Dermis blood vessel endothelial cell (primary cell): Measurements from ENCODE around the gene TMEM51. TPM values are rescaled to one million over a fixed set of nuclear protein-coding genes. Genes with fewer than 3 reads are reported as not detected.
A peak's percentile ranks its signal among the peaks of the same experiment; 100 is the strongest.

Source experiments
- DNase-seq: peaks from one replicate; pipeline ENCODE4 v3.0.0; 2010
- total RNA-seq: library from RNA; depleted of rRNA; stranded (reverse); fragments of >200 nt; gene quantifications from 2 replicates; pipeline ENCODE4 v1.2.3, GENCODE V29; 2014

The TMEM51 gene, protein sequence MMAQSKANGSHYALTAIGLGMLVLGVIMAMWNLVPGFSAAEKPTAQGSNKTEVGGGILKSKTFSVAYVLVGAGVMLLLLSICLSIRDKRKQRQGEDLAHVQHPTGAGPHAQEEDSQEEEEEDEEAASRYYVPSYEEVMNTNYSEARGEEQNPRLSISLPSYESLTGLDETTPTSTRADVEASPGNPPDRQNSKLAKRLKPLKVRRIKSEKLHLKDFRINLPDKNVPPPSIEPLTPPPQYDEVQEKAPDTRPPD
- 10.0 and 10.2 TPM in 2 replicates for total RNA-seq

DNA sequence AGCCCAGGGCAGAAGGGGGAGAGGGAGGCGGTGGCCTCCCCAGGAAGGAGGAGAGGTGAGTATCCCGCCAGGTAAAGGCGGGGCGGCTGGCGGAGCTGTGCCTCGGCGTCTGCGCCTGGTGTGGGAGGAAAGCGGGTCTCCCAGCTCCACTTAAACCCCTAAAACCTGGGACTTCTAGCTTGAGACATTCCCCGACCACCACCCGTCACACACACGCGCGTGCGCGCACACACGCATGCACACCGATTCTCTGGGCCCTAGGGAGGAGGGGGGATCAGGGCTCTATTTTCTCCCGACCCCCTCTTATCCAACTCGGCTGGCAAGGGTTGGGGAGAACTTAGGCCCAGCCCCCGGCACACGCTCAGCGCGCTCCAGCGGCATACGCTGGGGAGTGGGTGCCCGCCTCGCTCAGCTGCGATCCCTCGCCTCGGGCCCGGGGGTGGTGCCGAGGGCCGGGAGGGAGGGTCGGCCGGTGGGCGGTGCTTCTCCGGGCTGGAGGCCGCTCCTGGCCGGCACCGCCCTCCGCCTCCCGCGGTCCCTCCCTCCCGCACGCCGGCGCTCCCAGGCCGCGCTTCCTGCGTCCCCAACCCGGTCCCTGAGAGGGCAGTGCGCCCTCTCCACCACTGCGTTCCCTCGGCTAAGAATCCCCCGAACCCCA is at the start of gene TMEM51:
Gene TMEM51, plus strand, starts transcription at position 564 of the 658 bp plus-strand sequence. CDS start 61,341 bp downstream, outside the sequence.
- DNase-seq, result peak; percentile 82

DNA sequence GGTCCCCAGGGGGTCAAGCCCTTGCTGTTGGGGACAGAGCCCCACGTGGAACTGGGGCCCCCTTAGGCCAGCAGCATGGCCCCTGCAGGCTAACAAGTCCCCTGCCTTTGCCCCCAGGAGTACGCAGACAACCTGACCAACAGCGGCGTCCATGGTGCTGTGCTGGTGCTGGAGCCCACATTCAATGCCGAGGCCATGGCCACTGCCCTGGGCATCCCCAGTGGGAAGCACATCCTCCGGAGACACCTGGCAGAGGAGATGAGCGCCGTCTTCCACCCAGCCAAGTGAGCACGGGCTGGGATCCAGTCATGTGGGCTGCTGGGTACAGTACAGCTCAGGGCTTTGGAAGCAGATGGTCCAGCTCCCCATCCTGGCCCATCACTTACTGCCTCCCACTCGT is 49.6 kb upstream of the TMEM51 start:
- DNase-seq, result no peak

DNA sequence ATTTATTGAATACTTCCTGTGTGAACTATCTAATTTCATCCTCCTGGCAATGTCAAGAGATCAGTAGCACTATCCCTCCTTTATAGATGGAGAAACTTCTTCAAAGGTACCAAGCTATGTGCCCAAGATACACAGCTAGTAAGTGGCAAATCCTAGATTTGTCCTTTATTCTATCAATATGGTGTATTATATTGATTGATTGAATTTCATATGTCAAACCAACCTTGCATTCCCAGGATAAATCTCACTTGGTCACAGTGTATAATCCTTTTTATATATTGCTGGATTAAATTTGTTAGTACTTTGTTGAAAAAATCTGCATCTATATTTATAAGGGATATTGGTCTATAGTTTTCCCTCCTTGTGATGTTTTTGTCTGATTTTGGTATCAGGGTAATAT is 48.8 kb upstream of the TMEM51 start:
- no peak for DNase-seq

DNA sequence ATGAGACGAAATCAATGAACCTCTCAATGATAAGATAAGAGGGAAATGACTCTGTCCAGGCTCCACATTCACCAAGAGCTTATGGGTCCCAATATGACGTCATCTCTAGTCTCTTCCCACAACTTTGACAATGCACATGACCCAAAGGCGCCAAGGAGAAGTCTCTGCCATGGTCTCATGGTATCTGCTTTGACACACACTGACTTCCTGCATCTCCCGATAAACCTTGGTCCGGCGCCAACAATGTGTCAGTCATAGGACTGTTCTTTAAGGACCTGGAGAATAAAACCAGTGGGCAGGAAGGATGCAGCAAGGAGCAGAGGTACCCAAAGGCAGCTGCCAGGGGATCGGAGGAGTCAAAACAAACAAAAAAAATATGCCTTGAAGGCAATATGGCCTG is 46.9 kb upstream of the TMEM51 start:
- DNase-seq, result peak; percentile 47

DNA sequence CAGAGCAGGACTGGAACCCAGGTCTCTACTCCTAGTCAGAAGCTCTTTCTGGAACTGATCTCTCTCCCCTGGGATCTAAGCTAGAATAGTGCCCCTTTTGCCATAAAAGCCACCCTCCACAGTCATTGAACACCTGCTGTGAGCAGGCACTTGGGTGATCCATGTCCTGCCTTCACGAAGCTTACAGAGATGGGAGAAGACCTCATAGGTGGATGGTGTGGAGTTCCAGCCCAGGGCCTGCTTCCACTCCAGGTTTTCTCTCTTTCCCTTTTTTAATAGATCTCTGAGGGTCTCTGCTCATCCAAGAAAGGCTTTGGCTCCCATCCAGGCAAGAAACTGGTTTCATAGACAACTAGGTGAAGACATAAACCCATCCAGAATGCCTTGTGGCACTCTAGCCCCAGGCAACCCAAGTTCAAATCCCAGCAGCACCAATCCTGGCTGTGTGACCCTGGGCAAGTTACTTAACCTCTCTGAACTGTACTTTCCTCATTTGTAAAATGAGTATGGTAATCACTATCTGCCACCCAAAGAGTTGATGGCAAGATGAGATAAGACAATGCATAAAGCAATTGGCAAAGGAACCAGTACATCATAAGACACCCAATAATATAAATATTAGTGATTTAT is 46.4 kb upstream of the TMEM51 start:
- no peak for DNase-seq

DNA sequence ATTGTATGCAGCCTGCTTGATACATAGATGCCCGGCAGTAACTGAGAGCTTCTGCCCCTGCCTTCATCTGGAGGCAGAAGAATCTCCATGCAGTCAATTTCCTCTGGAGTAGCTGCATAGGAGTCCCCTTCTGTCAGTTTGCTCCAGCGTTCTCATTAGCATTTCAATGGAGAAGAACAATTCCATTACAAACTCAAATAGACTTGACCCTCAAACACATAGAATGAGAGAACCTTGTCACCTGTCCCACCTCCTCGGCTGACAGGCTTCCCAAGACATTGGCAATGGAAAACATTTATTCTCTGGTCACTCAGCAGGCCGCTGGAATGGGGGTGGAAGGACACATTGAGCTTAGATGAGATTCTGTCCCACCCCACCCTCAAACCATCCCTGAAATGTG is 45.6 kb upstream of the TMEM51 start:
- no peak for DNase-seq

DNA sequence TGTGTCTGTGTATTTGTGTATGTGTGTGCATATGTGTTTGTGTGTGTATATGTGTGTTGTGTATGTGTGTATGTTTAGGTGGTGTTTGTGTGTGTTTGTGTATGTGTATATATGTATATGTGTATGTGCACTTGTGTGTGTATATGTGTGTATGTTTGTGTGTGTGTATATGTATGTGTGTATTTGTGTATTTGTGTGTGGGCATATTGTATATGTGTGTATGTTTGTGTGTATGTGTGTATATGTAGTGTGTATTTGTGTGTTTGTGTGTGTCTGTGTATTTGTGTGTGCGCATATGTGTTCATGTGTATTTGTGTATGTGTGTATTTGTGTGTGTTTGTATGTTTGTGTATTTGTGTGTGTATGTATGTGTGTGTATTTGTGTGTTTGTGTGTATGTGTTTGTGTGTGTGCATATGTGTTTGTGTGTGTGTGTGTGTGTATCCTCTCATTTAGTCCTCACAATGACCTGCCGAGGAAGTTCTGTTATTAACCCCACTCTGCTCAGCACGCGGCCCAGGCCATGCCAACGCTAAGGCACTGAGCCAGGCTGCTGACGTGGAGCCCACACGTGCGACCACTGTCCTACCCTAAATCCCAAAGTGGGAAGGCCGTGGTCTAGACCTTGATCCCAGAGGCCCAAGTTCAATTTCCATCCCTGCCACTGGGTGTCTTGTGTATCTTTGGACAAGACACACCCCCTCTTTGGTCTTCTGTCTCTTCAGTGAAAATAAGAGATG is 43.2 kb upstream of the TMEM51 start:
- DNase-seq, result no peak

DNA sequence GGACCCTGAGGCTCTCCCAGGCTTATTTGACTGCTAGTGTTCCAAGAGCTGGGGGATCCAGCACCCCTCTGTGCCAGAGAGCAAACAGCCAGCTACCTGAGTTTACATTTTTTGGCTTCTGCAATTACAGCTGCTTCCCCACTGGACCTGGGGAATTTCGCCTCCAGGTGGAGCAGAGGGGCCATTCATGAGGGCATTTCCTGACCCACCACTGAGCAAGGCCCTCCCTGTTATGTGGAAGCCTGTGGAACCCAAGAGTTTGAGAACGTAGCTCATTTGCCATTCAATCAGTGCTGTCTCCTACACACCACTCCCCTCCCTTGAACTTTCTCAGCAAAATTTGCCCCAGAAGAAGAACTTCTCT is 42.7 kb upstream of the TMEM51 start:
- no peak for DNase-seq

DNA sequence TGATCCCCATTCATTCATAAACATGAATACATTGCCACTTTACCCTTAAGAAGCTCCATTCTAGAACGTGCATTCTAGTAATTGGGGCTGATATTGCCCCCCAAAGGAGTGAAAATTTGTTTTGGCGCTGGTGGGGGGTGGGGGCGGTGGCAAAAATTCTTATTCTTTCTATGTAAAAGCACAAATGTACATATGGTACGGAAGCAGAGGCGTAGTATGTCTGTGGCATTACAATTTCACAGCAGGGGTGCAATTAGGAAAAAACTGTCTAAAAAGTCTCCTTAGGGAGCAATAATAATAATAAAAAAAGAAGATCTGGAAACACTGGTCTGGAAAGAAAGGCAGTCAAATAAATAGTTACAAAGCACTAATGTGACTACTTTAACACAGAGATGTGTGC is 40.4 kb upstream of the TMEM51 start:
- DNase-seq, result no peak

DNA sequence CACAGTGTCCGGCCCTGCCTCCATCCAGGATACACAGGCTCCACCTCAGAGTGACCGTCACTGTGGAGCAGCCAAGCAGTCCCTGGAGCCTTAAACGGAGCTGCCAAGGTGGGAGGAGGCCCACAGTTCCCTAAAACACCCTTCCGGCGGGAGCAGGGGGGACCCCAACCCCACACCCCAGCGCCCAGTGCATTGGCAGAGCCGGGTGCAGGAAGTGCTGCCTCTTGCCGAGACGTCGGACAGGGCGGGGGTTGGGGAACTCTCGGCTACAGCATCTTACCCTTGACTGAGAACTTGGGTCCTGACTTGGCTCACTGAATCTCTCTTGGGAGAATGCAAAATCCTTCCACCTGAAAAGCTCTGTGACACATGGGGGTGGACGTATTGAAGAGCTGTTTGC is 38.7 kb upstream of the TMEM51 start:
- no peak for DNase-seq

DNA sequence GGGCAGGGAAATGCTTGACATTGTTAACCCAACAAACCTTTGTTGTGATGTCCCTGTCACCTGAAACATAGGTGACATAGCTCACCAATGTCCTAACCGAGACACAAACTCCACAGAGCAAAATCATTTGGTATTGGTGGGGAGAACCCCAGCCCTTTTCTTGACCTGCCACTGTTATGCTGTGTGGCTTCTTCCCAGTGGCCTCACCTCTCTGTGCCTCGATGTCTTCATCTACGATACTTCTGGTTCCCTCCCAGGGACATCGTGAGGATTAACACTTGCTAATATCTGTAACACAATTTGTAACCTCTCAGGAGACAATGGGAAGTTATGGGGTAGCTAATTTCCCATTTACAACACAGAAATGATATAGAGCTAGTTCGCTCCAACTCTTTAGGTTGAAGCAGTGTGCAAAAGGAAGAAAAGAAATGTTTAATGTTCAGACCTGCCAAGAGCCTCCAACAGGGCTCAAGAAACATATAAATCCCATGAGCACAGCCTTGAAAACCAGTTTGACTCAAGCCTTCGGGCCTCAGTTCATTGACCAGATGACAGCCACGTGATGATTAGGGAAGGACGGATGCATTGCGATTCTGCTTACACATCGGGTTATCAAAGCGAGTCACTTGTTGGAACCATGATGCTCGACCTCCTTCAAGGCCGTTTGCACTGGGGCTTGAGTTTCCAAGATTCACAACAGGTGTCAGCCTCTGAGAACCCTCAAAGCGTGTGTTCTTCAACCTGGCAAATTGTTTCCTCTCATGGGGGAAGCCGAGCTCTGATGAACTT is 37.8 kb upstream of the TMEM51 start:
- no peak for DNase-seq

DNA sequence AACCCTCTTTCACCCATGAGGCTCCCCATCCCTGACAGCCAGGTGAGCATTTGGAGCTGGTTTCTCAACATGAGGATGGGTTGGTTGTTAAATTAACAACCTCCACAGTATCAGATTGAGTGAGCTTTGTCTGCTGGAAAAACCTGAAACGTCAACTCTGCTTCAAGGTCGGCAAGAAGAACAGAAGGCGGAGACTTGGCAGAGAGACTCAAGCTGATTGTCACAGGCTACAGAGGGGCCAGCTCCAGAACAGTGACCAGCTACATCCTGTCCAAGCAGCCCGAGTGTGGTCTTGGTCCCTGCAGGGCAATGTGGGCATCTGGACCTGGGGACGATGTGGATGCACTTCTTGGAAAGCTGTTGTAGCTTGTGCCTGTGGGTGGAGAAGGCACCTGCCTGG is 36.6 kb upstream of the TMEM51 start:
- DNase-seq, result no peak

DNA sequence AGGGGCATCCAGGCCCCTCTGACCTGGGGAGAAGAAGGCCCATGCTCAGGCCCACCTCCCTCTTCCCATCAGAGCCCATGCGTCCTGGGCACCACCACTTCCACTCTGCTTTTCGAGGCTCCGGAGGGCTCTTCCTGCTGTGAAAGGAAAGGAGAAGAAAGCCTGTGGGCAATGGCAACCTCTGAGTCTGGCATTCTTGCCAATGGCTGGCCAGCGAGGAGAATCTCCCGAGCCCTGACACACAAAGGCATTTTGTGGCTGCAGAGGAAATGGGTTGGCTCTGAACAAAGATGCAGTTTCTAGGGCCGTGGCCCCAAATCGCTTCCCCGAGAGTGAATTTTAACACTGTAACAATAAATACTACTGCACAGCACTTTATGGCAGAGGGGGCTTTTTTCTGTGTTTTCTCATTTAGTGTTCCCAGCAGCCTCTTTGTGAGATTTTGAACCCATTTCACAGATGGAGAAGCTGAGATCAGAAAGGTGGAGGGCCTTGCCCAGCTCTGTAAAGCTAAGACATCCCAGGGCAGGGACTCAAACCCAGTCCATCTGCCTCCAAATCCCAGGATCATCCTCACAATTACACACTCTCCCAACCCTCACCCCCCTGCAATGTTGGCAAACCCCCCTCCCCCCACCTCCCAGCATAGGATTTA is 35.7 kb upstream of the TMEM51 start:
- no peak for DNase-seq

DNA sequence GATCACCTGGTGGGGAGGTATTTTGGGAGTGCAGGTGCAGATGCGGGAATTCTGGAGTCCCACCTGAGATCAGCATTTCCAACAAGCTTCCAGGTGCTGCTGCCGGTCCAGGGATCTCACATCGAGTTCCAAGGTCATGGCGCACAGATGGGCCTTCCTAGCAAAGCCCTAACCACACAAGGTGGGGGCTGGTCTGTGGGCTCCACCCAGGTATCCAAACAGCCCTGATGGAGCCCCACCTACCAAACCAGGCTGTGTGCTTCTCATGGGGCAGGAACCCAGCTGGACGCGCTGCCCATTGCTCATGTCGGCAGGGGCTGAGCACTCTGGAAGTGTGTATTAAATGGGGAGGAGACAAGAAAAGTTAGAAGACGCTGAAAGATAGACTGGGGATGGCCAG is 35.0 kb upstream of the TMEM51 start:
- DNase-seq, result no peak

DNA sequence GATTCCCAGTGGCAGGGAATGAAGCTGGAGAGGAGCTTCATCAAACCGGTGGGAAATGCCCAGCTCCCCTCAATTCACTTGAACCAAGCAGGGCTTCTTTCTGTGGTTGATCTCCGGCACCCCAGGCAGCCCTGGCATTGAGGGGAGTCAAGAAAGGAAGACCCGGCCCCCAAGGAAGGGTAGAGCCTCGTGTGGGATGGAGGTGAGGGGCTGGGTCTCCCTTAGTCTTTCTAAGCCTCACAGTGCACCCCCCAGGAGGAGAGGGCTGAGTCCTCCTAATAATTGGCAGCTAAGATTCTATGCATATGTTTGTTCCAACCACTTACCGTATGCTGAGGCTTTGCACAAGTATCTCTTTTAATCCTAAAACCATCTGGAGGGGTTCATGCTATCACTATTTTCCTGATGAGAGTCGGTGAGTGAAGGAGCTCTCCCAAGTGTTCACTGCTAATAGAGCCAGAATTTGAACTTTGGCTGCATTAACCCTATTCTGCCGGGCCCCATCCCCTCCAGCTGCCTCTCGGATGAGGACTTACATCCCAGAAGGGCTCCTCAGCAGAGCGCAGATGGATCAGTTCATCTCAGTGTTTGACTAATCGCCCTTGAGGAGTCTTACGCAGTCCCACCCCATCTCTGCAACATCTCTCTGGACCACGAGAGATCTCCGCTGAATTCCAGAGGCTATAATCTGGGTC is 33.1 kb upstream of the TMEM51 start:
- DNase-seq, result no peak

DNA sequence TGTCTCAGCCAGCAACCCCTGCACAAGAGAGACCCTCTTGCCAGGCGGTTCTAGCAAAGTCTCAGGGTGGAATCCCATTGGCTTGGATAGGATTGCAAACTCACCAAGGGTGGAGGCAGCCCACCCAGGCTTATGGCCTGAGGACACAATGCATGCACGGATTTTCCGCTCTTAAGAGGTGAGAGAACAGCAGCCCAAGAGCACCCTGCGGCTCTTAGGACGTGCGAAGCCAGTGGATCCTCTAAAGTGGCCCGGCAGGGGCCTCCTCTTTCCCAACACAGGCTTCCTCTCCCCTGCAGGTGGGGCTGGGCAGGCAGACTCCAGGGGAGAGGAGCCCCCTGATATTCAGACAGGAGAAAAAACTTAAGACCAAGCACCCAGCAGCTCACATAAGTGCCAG is 31.2 kb upstream of the TMEM51 start:
- no peak for DNase-seq

DNA sequence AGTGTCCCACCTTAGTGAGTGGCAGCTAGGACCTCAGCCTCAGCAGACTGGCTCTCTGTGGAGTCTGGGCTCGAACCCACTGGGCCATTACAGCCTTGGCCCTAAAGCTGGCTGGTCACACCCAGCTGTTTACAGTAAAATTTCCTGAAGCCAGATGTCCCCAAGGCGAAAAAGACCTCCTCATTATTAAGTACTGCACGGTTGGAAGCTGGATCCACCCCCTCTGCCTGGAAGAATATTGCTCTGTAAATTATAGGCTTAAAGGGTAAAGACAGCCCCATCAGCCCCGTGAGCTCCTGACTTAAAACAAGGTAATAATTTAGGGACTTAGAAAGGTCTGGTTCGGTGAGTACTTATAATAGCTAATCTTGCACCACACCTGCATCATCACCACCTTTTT is 30.3 kb upstream of the TMEM51 start:
- DNase-seq, result no peak

DNA sequence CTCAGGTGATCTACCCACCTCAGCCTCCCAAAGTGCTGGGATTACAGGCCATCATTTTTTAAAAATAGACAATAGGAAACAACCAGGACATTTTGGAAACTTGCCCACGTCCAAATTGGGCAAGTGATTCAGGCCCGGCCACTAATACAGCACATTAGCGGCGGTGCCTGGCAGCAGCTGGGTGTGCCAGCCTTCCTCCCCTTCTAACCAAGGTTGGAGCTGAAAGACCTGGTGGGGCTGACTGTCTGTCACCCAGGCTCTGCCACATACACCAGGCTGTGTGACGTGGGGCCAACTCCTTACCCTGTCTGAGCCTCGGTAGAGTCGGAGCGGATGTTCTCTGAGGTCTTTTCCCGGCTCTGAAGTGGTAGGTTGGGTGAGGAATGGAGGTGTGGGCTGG is 29.6 kb upstream of the TMEM51 start:
- no peak for DNase-seq

DNA sequence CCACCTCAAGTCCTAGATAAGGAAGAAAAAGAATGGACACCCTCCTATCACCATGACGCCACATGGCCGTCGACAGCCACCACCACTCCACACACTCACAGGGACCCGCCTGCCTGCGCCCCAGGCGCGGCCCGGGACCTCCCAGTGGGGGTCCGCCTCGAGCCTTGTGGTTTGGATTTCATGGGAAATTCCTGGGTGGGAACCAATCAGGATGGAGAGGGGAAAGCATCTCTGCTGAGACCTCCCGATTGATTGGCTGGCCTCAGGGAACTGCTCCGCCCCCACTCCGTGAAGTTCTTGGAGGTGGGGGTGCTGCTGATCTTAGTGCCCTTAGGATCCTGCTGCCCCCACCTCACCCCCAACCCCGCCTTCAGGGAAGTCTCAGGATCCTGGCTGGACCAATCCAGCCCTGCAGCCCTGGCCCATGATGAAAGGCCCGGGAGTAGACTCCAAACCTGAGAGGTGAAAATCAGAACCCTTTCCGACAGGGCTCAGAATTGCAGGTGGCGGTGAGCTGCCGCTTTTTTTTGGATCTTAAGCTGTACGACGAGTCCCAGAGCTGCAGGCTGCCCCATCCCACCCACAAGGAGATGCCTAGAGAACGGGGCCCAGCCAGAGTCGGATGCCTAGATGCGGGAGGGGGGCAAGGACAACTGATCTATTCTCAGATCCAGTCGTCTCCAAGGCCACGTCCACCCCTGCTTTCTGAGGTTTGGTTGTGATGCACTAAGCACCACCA is 29.0 kb upstream of the TMEM51 start:
- no peak for DNase-seq

DNA sequence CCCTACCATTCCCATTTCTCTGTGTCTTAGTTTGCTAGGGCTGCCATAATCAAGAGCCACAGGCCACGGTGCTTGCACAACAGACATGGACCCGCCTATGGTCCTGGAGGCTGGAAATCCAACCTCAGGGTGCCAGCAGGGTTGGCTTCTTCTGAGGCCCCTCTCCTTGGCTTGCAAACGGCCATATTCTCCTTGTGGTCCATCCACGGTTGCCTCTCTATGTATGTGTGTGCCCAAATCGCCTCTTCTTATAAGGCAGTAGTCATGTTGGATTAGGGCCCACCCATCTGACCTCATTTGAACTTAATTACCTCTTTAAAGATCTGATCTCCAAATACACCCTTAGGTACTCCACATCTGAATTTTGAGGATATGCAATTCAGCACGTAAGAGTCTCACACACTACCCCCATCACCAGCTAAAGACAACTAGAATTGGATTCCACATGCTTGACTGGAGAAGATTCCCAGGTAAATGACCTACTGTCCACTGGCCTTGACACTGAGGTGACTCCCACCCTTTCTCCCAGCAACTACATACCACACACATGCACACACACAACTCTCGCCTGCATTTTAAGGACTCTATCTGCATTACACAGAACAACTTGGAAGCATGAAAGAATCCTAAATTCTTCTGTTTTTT is 28.3 kb upstream of the TMEM51 start:
- no peak for DNase-seq
